ENCODE measurements around the gene SYT17. TPM values are rescaled to one million over a fixed set of nuclear protein-coding genes. Genes with fewer than 3 reads are reported as not detected.

The SYT17 gene
- total RNA-seq, 3 donors from 2014 or later (not counting 1 experiment from before 2014, with no cell fraction given) = 0.65 to 1.6 TPM; not detected in 1

GRCh38 chr16:19228052-19228451 is 60.0 kb downstream of the SYT17 start:
- intact Hi-C loops (cut with micrococcal nuclease) = no loop called here
- TF ChIP-seq CTCF (IDR thresholded peaks at IDR 0.05) = no peak
- 85% methylated on average over 4 of the region's 4 CpGs for WGBS (ENCODE audit: insufficient coverage)
- no peaks in the 10 kb centered on the region for H3K4me1 Mint-ChIP-seq
- Histone ChIP-seq H3K27ac (ENCODE audit: low read length) (no peak overlapping the region), H3K4me3 (ENCODE audit: low read length) (no peak overlapping the region), H3K9me3 (ENCODE audit: control insufficient read depth, insufficient read depth, low read length) (peaks cover 3% of the 10 kb centered on the region), H3K4me1 (ENCODE audit: control insufficient read depth, insufficient read depth, low read length) (no peaks in the 10 kb centered on the region), H3K36me3 (ENCODE audit: control insufficient read depth, insufficient read depth, low read length) (no peaks in the 10 kb centered on the region), H3K27me3 (ENCODE audit: control insufficient read depth, insufficient read depth, low read length) (no peaks in the 10 kb centered on the region)
- H3K9me3 Mint-ChIP-seq = peaks cover 0 to 2% of the 10 kb centered on the region in 2 donors
- ATAC-seq (no peak), DNase-seq (no peak)
- no peak overlapping the region for H3K4me3 Mint-ChIP-seq
- H3K27ac Mint-ChIP-seq = no peak overlapping the region
- H3K36me3 Mint-ChIP-seq = no peaks in the 10 kb centered on the region
- peaks cover 9 to 10% of the 10 kb centered on the region in 2 donors for H3K27me3 Mint-ChIP-seq (ENCODE audit: low read depth in 2 of 2)

GRCh38 chr16:19228575-19228974 is 60.5 kb downstream of the SYT17 start:
- H3K27me3 Mint-ChIP-seq (ENCODE audit: low read depth in 2 of 2) = peaks cover 9 to 10% of the 10 kb centered on the region in 2 donors
- no peak overlapping the region for H3K4me3 Mint-ChIP-seq
- intact Hi-C loops (cut with micrococcal nuclease) = no loop called here

GRCh38 chr16:19230575-19230974 is 62.5 kb downstream of the SYT17 start:
- 94% methylated on average over 2 of the region's 3 CpGs for WGBS (ENCODE audit: insufficient coverage)

More at GRCh38 chr16:19228575-19228974, 60.5 kb downstream of the SYT17 start:
- TF ChIP-seq CTCF (IDR thresholded peaks at IDR 0.05) = no peak
- H3K27ac ChIP-seq (ENCODE audit: low read length) = no peak overlapping the region
- H3K9me3 Mint-ChIP-seq = peaks cover 0 to 2% of the 10 kb centered on the region in 2 donors
- WGBS (ENCODE audit: insufficient coverage) = 74% methylated on average over 3 of the region's 3 CpGs
- no peaks in the 10 kb centered on the region for H3K36me3 Mint-ChIP-seq
- H3K27me3 ChIP-seq (ENCODE audit: control insufficient read depth, insufficient read depth, low read length) = no peaks in the 10 kb centered on the region
- H3K27ac Mint-ChIP-seq = no peak overlapping the region
- DNase-seq (no peak), ATAC-seq (no peak)
- H3K36me3 ChIP-seq (ENCODE audit: control insufficient read depth, insufficient read depth, low read length) = no peaks in the 10 kb centered on the region
- no peaks in the 10 kb centered on the region for H3K4me1 ChIP-seq (ENCODE audit: control insufficient read depth, insufficient read depth, low read length)
- H3K4me3 ChIP-seq (ENCODE audit: low read length) = no peak overlapping the region
- no peaks in the 10 kb centered on the region for H3K4me1 Mint-ChIP-seq
- H3K9me3 ChIP-seq (ENCODE audit: control insufficient read depth, insufficient read depth, low read length) = peaks cover 3% of the 10 kb centered on the region

More at GRCh38 chr16:19230575-19230974, 62.5 kb downstream of the SYT17 start:
- peaks cover 6 to 9% of the 10 kb centered on the region in 2 donors for H3K27me3 Mint-ChIP-seq (ENCODE audit: low read depth in 2 of 2)
- peaks cover 2 to 3% of the 10 kb centered on the region in 2 donors for H3K9me3 Mint-ChIP-seq
- Histone ChIP-seq H3K4me1 (ENCODE audit: control insufficient read depth, insufficient read depth, low read length) (no peaks in the 10 kb centered on the region), H3K4me3 (ENCODE audit: low read length) (no peak overlapping the region), H3K36me3 (ENCODE audit: control insufficient read depth, insufficient read depth, low read length) (no peaks in the 10 kb centered on the region), H3K27ac (ENCODE audit: low read length) (no peak overlapping the region), H3K27me3 (ENCODE audit: control insufficient read depth, insufficient read depth, low read length) (no peaks in the 10 kb centered on the region), H3K9me3 (ENCODE audit: control insufficient read depth, insufficient read depth, low read length) (peaks cover 8% of the 10 kb centered on the region)
- DNase-seq (no peak), ATAC-seq (no peak)
- no peaks in the 10 kb centered on the region for H3K36me3 Mint-ChIP-seq
- TF ChIP-seq CTCF (IDR thresholded peaks at IDR 0.05) = no peak
- no peaks in the 10 kb centered on the region for H3K4me1 Mint-ChIP-seq
- H3K27ac Mint-ChIP-seq = no peak overlapping the region
- intact Hi-C loops (cut with micrococcal nuclease) = no loop called here
- H3K4me3 Mint-ChIP-seq = no peak overlapping the region
